Fibroblast of lung (primary cell): Measurements from ENCODE around the gene INPP4A. TPM values are rescaled to one million over a fixed set of nuclear protein-coding genes. Genes with fewer than 3 reads are reported as not detected.

ENCODE experiments used
- DNase-seq, 2 donors: peaks; one replicate each; pipeline versions ENCODE4 v3.0.0 to v3.0.0-alpha.2; 2010; ENCODE audit warnings: low read depth in 2 of 2
- H2AFZ ChIP-seq: 2 replicates; pipeline ENCODE4 v1.5.1; 2012; ENCODE audit warnings: low read length, control low read depth, inconsistent platforms
- H3K27ac ChIP-seq: 2 replicates; pipeline ENCODE4 v1.5.1; 2011; ENCODE audit warnings: low read length, control low read depth; ENCODE audit not compliant: insufficient read depth
- H3K27me3 ChIP-seq: 2 replicates; pipeline ENCODE4 v1.5.1; 2011; ENCODE audit warnings: mild to moderate bottlenecking, low read length; ENCODE audit not compliant: control insufficient read depth, insufficient read depth
- H3K36me3 ChIP-seq: 2 replicates; pipeline ENCODE4 v1.5.1; 2011; ENCODE audit warnings: low read length; ENCODE audit not compliant: control insufficient read depth, insufficient read depth
- H3K4me1 ChIP-seq: 2 replicates; pipeline ENCODE4 v1.5.1; 2011; ENCODE audit warnings: low read length; ENCODE audit not compliant: control insufficient read depth, insufficient read depth; ENCODE audit errors: extremely low read depth
- H3K4me2 ChIP-seq: 2 replicates; pipeline ENCODE4 v1.5.1; 2011; ENCODE audit warnings: low read length, control low read depth; ENCODE audit not compliant: insufficient read depth; ENCODE audit errors: extremely low read depth
- H3K4me3 ChIP-seq, 4 experiments: fragments of 200-600 bp in 1 of 4; sonication (generic) in 1 of 4; replicated peaks in 1 of 4; 2 replicates each; pipeline ENCODE4 v1.5.1; 2011 to 2016; ENCODE audit warnings: low read length in 4 of 4, low read depth in 3 of 4, mild to moderate bottlenecking in 3 of 4, control low read depth in 2 of 4, inconsistent platforms in 1 of 4, mixed read lengths in 1 of 4; ENCODE audit not compliant: insufficient read depth in 1 of 4; ENCODE audit errors: control extremely low read depth in 1 of 4
- H3K79me2 ChIP-seq: 2 replicates; pipeline ENCODE4 v1.5.1; 2012; ENCODE audit warnings: mild to moderate bottlenecking, low read length, inconsistent platforms; ENCODE audit not compliant: control insufficient read depth, insufficient read depth
- H3K9ac ChIP-seq: 2 replicates; pipeline ENCODE4 v1.5.1; 2011; ENCODE audit warnings: mild to moderate bottlenecking, low read length, control low read depth; ENCODE audit not compliant: insufficient read depth
- H3K9me3 ChIP-seq: 2 replicates; pipeline ENCODE4 v1.5.1; 2012; ENCODE audit warnings: low read depth, low read length; ENCODE audit not compliant: control insufficient read depth, insufficient read depth
- H4K20me1 ChIP-seq: 2 replicates; pipeline ENCODE4 v1.5.1; 2011; ENCODE audit warnings: low read length; ENCODE audit not compliant: control insufficient read depth, insufficient read depth; ENCODE audit errors: extremely low read depth
- EZH2 ChIP-seq: IDR thresholded peaks from 2 replicates; pipeline ENCODE4 v1.5.1; 2012; ENCODE audit warnings: low read length, control low read depth, mild to moderate bottlenecking; ENCODE audit errors: missing control alignments
- polyA minus RNA-seq: library from RNA; depleted of rRNA, polyadenylated mRNA; stranded (reverse); fragments of >200 nt; gene quantifications from 2 replicates; pipeline ENCODE4 v1.2.3, GENCODE V29; 2011; ENCODE audit warnings: low replicate concordance
- polyA plus RNA-seq, 2 donors: library from polyadenylated mRNA; depleted of rRNA in 1 of 2; stranded (reverse) in 1 of 2; unstranded in 1 of 2; fragments of >200 nt; gene quantifications; 2 replicates each; pipeline ENCODE4 v1.2.1, GENCODE V29; 2011 to 2012; ENCODE audit warnings: missing spikeins in 1 of 2
- total RNA-seq: library from RNA; depleted of rRNA; stranded (reverse); fragments of >200 nt; gene quantifications from 2 replicates; pipeline ENCODE4 v1.2.1, GENCODE V29; 2014
- TF ChIP-seq, protein P1 (sequence below), 2 donors: IDR thresholded peaks in 1 of 2; conservative IDR thresholded peaks in 1 of 2; 1 replicate in 1 of 2; 2 replicates in 1 of 2; pipeline ENCODE4 v1.5.1; 2011 to 2012; ENCODE audit warnings: low read length in 2 of 2, control low read depth in 1 of 2, inconsistent platforms in 1 of 2, low read depth in 1 of 2, mild to moderate bottlenecking in 1 of 2

INPP4A gene
- total RNA-seq (19.0 and 26.1 TPM in 2 replicates), polyA plus RNA-seq (8.8 and 10.2 TPM in 2 replicates), polyA minus RNA-seq (37.6 and 49.5 TPM in 2 replicates)
- 8.1 and 8.2 TPM in 2 replicates for polyA plus RNA-seq (2012)

DNA sequence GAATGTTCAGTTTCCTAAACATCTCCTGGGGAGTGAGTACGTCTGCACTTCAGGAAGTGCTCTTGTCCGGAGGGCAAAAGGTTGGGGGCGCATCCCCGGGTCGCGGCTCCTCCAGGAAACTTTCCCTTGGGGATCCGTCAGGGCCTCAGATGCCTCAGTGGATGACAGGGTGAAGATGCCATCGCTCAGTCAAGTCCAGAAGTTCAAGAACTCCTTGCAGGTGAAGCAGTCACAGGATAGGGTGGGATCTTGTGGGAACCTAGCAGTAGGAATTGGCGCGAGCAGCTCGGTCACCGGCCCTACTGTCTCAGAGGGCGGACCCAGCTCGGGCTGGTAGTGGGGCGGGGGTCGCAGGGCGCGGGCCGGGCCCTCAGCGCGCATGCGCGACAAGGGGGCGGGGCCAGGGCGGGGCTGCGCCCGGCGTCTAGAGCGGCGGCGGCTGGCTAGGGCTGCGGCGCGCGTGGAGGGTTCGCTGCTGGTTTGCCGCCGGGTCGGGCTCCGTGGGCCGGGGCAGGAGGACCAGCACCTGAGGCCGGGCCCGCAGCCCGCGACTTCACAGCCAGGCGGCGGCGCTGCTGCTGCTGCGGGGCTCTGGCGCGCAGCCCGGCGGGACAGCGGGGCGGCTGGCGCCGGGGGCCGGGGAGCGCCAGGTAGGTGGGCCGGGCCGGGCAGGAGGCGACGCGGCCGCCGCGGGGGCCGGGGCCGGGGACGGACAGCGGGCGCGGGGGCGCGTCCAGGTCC, at the start of gene INPP4A:
TSS of gene INPP4A (plus strand) at position 423 of the 741 bp plus-strand sequence. CDS start 75,191 bp downstream, outside the sequence.
- peaks cover 9% of the 10 kb centered on the region for H3K79me2 ChIP-seq
- H3K36me3 ChIP-seq: no peaks in the 10 kb centered on the region
- H4K20me1 ChIP-seq: no peaks in the 10 kb centered on the region
- H3K9me3 ChIP-seq: no peaks in the 10 kb centered on the region
- peak within 1 kb of the TSS; percentile 80 for H3K9ac ChIP-seq
- peak; percentile 51 to 59 for DNase-seq
- TF ChIP-seq, protein P1, sequence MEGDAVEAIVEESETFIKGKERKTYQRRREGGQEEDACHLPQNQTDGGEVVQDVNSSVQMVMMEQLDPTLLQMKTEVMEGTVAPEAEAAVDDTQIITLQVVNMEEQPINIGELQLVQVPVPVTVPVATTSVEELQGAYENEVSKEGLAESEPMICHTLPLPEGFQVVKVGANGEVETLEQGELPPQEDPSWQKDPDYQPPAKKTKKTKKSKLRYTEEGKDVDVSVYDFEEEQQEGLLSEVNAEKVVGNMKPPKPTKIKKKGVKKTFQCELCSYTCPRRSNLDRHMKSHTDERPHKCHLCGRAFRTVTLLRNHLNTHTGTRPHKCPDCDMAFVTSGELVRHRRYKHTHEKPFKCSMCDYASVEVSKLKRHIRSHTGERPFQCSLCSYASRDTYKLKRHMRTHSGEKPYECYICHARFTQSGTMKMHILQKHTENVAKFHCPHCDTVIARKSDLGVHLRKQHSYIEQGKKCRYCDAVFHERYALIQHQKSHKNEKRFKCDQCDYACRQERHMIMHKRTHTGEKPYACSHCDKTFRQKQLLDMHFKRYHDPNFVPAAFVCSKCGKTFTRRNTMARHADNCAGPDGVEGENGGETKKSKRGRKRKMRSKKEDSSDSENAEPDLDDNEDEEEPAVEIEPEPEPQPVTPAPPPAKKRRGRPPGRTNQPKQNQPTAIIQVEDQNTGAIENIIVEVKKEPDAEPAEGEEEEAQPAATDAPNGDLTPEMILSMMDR (conservative IDR thresholded peaks at IDR 0.05 in 1 of 2, IDR thresholded peaks at IDR 0.05 in 1 of 2; ENCODE audit: low read depth in 1 of 2, low read length in 2 of 2): no peak
- no peak for TF ChIP-seq EZH2
- no peaks in the 10 kb centered on the region for H3K27me3 ChIP-seq
- H3K4me3 ChIP-seq: peak within 1 kb of the TSS; percentile 81 to 87 (median 82)
- peaks cover 3% of the 10 kb centered on the region for H3K4me1 ChIP-seq
- H3K4me2 ChIP-seq: peak within 1 kb of the TSS; percentile 99
- H3K27ac ChIP-seq: peak within 1 kb of the TSS; percentile 68
- H2AFZ ChIP-seq: peak within 1 kb of the TSS; percentile 100

DNA sequence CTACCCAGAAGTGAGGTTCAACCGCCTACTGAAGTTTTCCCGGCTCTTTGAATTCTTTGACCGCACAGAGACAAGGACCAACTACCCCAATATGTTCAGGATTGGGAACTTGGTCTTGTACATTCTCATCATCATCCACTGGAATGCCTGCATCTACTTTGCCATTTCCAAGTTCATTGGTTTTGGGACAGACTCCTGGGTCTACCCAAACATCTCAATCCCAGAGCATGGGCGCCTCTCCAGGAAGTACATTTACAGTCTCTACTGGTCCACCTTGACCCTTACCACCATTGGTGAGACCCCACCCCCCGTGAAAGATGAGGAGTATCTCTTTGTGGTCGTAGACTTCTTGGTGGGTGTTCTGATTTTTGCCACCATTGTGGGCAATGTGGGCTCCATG, 48.7 kb upstream of the INPP4A start:
- no peak for DNase-seq
- H3K27me3 ChIP-seq: peaks cover 3% of the 10 kb centered on the region
- H3K79me2 ChIP-seq: no peaks in the 10 kb centered on the region
- no peak overlapping the region for H3K27ac ChIP-seq
- H3K4me3 ChIP-seq: no peak overlapping the region
- H3K36me3 ChIP-seq: no peaks in the 10 kb centered on the region
- H2AFZ ChIP-seq: no peak overlapping the region
- no peak overlapping the region for H3K4me2 ChIP-seq
- no peaks in the 10 kb centered on the region for H3K9me3 ChIP-seq
- H4K20me1 ChIP-seq: no peaks in the 10 kb centered on the region
- no peak for TF ChIP-seq EZH2
- TF ChIP-seq, protein P1 (conservative IDR thresholded peaks at IDR 0.05 in 1 of 2, IDR thresholded peaks at IDR 0.05 in 1 of 2; ENCODE audit: low read depth in 1 of 2, low read length in 2 of 2): no peak
- H3K9ac ChIP-seq: no peak overlapping the region
- no peaks in the 10 kb centered on the region for H3K4me1 ChIP-seq

DNA sequence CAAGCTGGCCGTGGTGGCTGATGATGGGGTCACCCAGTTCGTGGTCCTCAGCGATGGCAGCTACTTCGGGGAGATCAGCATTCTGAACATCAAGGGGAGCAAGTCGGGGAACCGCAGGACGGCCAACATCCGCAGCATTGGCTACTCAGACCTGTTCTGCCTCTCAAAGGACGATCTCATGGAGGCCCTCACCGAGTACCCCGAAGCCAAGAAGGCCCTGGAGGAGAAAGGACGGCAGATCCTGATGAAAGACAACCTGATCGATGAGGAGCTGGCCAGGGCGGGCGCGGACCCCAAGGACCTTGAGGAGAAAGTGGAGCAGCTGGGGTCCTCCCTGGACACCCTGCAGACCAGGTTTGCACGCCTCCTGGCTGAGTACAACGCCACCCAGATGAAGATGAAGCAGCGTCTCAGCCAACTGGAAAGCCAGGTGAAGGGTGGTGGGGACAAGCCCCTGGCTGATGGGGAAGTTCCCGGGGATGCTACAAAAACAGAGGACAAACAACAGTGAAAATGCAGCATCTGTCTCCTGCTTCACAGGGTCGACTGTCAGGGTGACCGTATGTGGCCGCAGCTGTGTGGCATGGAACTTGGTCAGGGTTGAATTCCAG, 47.8 kb upstream of the INPP4A start:
- Histone ChIP-seq H3K27ac (no peak overlapping the region), H3K36me3 (no peaks in the 10 kb centered on the region), H3K79me2 (no peaks in the 10 kb centered on the region), H3K4me2 (no peak overlapping the region), H3K9ac (no peak overlapping the region), H3K4me1 (no peaks in the 10 kb centered on the region), H3K9me3 (no peaks in the 10 kb centered on the region), H2AFZ (no peak overlapping the region), H3K4me3 (no peak overlapping the region), H4K20me1 (no peaks in the 10 kb centered on the region), H3K27me3 (peaks cover 3% of the 10 kb centered on the region)
- DNase-seq: no peak
- no peak for TF ChIP-seq EZH2
- TF ChIP-seq, protein P1 (conservative IDR thresholded peaks at IDR 0.05 in 1 of 2, IDR thresholded peaks at IDR 0.05 in 1 of 2; ENCODE audit: low read depth in 1 of 2, low read length in 2 of 2): no peak
